Ovary (tissue), 3 donors: ENCODE data around the gene PPM1J.

Experiments used
- EP300 ChIP-seq: sonication (generic); formaldehyde crosslinking; IDR thresholded peaks from one replicate; pipeline ENCODE4 v1.6.1; 2017; ENCODE audit warnings: antibody characterized with exemption
- TF ChIP-seq, protein P1 (sequence below), 3 donors: fragments of 450-650 bp in 2 of 3; fragments of 200-600 bp in 1 of 3; IDR thresholded peaks; one replicate each; pipeline versions ENCODE4 v1.5.1 to v1.8.0; 2016 to 2022; ENCODE audit warnings: antibody characterized with exemption in 3 of 3, mild to moderate bottlenecking in 1 of 3
- donor health status: DM: no; HTN: no; CAD: no.

DNA sequence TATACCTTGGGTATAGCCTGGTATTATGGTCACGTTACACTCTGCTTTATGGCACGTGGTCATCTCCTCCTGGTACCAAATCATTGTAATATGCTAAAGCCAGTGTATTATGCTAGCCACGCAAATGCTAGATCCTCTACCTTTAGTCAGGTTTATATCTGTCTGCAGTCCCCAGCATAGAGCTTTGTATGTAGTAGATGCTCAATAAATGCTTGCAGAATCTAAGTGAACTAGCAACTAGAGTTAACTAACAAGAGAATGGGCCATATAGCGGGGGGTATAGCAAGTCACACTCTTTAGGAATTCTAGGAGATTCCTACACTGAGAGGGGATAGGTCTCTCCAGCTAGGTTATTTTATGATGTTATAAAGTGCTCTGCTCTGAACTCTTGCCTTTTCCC is 37.6 kb downstream of the PPM1J start:
- TF ChIP-seq, protein P1, sequence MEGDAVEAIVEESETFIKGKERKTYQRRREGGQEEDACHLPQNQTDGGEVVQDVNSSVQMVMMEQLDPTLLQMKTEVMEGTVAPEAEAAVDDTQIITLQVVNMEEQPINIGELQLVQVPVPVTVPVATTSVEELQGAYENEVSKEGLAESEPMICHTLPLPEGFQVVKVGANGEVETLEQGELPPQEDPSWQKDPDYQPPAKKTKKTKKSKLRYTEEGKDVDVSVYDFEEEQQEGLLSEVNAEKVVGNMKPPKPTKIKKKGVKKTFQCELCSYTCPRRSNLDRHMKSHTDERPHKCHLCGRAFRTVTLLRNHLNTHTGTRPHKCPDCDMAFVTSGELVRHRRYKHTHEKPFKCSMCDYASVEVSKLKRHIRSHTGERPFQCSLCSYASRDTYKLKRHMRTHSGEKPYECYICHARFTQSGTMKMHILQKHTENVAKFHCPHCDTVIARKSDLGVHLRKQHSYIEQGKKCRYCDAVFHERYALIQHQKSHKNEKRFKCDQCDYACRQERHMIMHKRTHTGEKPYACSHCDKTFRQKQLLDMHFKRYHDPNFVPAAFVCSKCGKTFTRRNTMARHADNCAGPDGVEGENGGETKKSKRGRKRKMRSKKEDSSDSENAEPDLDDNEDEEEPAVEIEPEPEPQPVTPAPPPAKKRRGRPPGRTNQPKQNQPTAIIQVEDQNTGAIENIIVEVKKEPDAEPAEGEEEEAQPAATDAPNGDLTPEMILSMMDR (IDR thresholded peaks at IDR 0.05): no peak
- no peak for TF ChIP-seq EP300
